SK-N-SH treated with all-trans-retinoic acid at 6 μM for 48 hours (cell line): Measurements from ENCODE around the gene SLC2A4RG.

ENCODE experiments used
- ARNTL ChIP-seq: fragments of 450-650 bp; formaldehyde crosslinking; IDR thresholded peaks from 2 replicates; pipeline ENCODE4 v1.5.0; 2020; ENCODE audit warnings: low read depth, mild to moderate bottlenecking, moderate library complexity, borderline replicate concordance
- PPARA ChIP-seq: fragments of 250-450 bp; sonication (Bioruptor Pico); IDR thresholded peaks from 2 replicates; pipeline ENCODE4 v1.5.0; 2020; ENCODE audit warnings: mild to moderate bottlenecking, borderline replicate concordance
- RARB ChIP-seq: fragments of 250-450 bp; sonication (Bioruptor Pico); IDR thresholded peaks from 2 replicates; pipeline ENCODE4 v1.8.0; 2021; ENCODE audit warnings: mild to moderate bottlenecking, moderate library complexity
- TOX ChIP-seq: fragments of 250-450 bp; sonication (Bioruptor Pico); IDR thresholded peaks from 2 replicates; pipeline ENCODE4 v1.8.0; 2021; ENCODE audit warnings: mild to moderate bottlenecking, moderate library complexity, borderline replicate concordance
- ZFP3 ChIP-seq: fragments of 250-450 bp; sonication (Bioruptor Pico); IDR thresholded peaks from 2 replicates; pipeline ENCODE4 v1.5.0; 2020; ENCODE audit warnings: mild to moderate bottlenecking, moderate library complexity
- ZFP30 ChIP-seq: fragments of 450-650 bp; formaldehyde crosslinking; IDR thresholded peaks from 2 replicates; pipeline ENCODE4 v1.5.0; 2022; ENCODE audit warnings: mild to moderate bottlenecking, moderate library complexity
- ZNF70 ChIP-seq: fragments of 450-650 bp; formaldehyde crosslinking; IDR thresholded peaks from 2 replicates; pipeline ENCODE4 v1.5.0; 2020; ENCODE audit warnings: mild to moderate bottlenecking, moderate library complexity
- TF ChIP-seq, protein P1 (sequence below): fragments of 250-450 bp; sonication (Bioruptor Pico); IDR thresholded peaks from 2 replicates; pipeline ENCODE4 v1.5.0; 2020; ENCODE audit warnings: mild to moderate bottlenecking, moderate library complexity
- TF ChIP-seq, protein P2 (sequence below): fragments of 250-450 bp; sonication (Bioruptor Pico); IDR thresholded peaks from 2 replicates; pipeline ENCODE4 v1.5.1; 2020; ENCODE audit warnings: low read depth, mild to moderate bottlenecking, moderate library complexity
- TF ChIP-seq, protein P3 (sequence below): fragments of 250-450 bp; sonication (Bioruptor Pico); IDR thresholded peaks from 2 replicates; pipeline ENCODE4 v1.8.0; 2020; ENCODE audit warnings: mild to moderate bottlenecking, moderate library complexity, borderline replicate concordance

DNA sequence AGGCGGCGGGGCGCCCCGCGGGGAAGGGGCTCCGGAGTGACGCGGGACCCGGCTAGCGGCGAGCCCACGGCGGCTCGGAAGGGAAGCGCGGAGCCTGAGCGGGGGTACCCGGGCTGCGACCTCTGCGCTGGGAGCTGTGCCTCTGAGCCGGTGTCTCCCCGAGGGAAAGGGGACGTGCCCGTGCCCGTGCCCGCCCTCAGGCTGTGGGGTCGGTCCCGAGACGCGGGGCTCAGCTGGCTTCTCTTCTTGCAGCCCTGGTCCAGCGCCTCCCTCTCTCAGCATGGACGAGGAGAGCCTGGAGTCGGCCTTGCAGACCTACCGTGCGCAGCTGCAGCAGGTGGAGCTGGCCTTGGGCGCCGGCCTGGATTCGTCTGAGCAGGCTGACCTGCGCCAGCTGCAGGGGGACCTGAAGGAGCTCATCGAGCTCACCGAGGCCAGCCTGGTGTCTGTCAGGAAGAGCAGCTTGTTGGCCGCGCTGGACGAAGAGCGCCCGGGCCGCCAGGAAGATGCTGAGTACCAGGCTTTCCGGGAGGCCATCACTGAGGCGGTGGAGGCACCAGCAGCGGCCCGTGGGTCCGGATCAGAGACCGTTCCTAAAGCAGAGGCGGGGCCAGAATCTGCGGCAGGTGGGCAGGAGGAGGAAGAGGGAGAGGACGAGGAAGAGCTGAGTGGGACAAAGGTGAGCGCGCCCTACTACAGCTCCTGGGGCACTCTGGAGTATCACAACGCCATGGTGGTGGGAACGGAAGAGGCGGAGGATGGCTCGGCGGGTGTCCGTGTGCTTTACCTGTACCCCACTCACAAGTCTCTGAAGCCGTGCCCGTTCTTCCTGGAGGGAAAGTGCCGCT, 31.1 kb upstream of the SLC2A4RG start:
- no peak for TF ChIP-seq ZNF70 (CRISPR knock-in tag)
- TF ChIP-seq, protein P1, sequence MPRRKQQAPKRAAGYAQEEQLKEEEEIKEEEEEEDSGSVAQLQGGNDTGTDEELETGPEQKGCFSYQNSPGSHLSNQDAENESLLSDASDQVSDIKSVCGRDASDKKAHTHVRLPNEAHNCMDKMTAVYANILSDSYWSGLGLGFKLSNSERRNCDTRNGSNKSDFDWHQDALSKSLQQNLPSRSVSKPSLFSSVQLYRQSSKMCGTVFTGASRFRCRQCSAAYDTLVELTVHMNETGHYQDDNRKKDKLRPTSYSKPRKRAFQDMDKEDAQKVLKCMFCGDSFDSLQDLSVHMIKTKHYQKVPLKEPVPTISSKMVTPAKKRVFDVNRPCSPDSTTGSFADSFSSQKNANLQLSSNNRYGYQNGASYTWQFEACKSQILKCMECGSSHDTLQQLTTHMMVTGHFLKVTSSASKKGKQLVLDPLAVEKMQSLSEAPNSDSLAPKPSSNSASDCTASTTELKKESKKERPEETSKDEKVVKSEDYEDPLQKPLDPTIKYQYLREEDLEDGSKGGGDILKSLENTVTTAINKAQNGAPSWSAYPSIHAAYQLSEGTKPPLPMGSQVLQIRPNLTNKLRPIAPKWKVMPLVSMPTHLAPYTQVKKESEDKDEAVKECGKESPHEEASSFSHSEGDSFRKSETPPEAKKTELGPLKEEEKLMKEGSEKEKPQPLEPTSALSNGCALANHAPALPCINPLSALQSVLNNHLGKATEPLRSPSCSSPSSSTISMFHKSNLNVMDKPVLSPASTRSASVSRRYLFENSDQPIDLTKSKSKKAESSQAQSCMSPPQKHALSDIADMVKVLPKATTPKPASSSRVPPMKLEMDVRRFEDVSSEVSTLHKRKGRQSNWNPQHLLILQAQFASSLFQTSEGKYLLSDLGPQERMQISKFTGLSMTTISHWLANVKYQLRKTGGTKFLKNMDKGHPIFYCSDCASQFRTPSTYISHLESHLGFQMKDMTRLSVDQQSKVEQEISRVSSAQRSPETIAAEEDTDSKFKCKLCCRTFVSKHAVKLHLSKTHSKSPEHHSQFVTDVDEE (CRISPR knock-in tag) = no peak
- TF ChIP-seq, protein P2, sequence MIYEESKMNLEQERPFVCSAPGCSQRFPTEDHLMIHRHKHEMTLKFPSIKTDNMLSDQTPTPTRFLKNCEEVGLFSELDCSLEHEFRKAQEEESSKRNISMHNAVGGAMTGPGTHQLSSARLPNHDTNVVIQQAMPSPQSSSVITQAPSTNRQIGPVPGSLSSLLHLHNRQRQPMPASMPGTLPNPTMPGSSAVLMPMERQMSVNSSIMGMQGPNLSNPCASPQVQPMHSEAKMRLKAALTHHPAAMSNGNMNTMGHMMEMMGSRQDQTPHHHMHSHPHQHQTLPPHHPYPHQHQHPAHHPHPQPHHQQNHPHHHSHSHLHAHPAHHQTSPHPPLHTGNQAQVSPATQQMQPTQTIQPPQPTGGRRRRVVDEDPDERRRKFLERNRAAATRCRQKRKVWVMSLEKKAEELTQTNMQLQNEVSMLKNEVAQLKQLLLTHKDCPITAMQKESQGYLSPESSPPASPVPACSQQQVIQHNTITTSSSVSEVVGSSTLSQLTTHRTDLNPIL = no peak
- TF ChIP-seq, protein P3, sequence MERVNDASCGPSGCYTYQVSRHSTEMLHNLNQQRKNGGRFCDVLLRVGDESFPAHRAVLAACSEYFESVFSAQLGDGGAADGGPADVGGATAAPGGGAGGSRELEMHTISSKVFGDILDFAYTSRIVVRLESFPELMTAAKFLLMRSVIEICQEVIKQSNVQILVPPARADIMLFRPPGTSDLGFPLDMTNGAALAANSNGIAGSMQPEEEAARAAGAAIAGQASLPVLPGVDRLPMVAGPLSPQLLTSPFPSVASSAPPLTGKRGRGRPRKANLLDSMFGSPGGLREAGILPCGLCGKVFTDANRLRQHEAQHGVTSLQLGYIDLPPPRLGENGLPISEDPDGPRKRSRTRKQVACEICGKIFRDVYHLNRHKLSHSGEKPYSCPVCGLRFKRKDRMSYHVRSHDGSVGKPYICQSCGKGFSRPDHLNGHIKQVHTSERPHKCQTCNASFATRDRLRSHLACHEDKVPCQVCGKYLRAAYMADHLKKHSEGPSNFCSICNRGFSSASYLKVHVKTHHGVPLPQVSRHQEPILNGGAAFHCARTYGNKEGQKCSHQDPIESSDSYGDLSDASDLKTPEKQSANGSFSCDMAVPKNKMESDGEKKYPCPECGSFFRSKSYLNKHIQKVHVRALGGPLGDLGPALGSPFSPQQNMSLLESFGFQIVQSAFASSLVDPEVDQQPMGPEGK (CRISPR knock-in tag) = no peak
- no peak for TF ChIP-seq ARNTL (CRISPR knock-in tag)
- TF ChIP-seq TOX (CRISPR knock-in tag) = no peak
- TF ChIP-seq PPARA (CRISPR knock-in tag) = no peak
- no peak for TF ChIP-seq ZFP30 (CRISPR knock-in tag)
- TF ChIP-seq ZFP3 (CRISPR knock-in tag) = no peak
- no peak for TF ChIP-seq RARB (CRISPR knock-in tag)
